Heart left ventricle (tissue), 16 donors: ENCODE results near the gene DDX39B. TPM values are rescaled to one million over a fixed set of nuclear protein-coding genes. Genes with fewer than 3 reads are reported as not detected.

Experiments
- ATAC-seq, 4 donors: fragments of 200-7000 bp; cut with Tn5 transposase; one replicate each; pipeline ENCODE4 v1.9.1; 2020 to 2022; ENCODE audit warnings: moderate library complexity in 4 of 4, mild to moderate bottlenecking in 3 of 4, moderate number of reproducible peaks in 1 of 4
- DNase-seq, 5 donors: peaks; one replicate each; pipeline ENCODE4 v3.0.0-alpha.2; 2020
- H3K27ac ChIP-seq, 12 donors: fragments of 200-600 bp; sonication (generic) in 4 of 12; one replicate each; pipeline versions ENCODE4 v1.5.0 to v1.8.0; 2016 to 2022; ENCODE audit warnings: mild to moderate bottlenecking in 2 of 12
- H3K27me3 ChIP-seq, 9 donors: fragments of 200-600 bp; sonication (generic) in 2 of 9; one replicate each; pipeline versions ENCODE4 v1.5.1 to v1.8.0; 2016 to 2022; ENCODE audit warnings: mild to moderate bottlenecking in 3 of 9
- H3K36me3 ChIP-seq, 9 donors: fragments of 200-600 bp; sonication (generic) in 2 of 9; one replicate each; pipeline versions ENCODE4 v1.5.0 to v1.8.0; 2018 to 2022; ENCODE audit warnings: mild to moderate bottlenecking in 2 of 9
- H3K4me1 ChIP-seq, 12 donors: fragments of 200-600 bp; sonication (generic) in 4 of 12; one replicate each; pipeline versions ENCODE4 v1.5.0 to v1.8.0; 2016 to 2022; ENCODE audit warnings: mild to moderate bottlenecking in 3 of 12
- H3K4me3 ChIP-seq, 12 donors: fragments of 200-600 bp; sonication (generic) in 4 of 12; one replicate each; pipeline versions ENCODE4 v1.5.0 to v1.8.0; 2017 to 2022; ENCODE audit warnings: mild to moderate bottlenecking in 9 of 12, moderate library complexity in 4 of 12
- H3K9me3 ChIP-seq, 12 donors: fragments of 200-600 bp; sonication (generic) in 4 of 12; one replicate each; pipeline versions ENCODE4 v1.5.0 to v1.8.0; 2016 to 2022; ENCODE audit warnings: mild to moderate bottlenecking in 1 of 12
- POLR2A ChIP-seq, 2 donors: fragments of 450-650 bp; IDR thresholded peaks; one replicate each; pipeline ENCODE4 v1.6.1; 2017; ENCODE audit warnings: antibody characterized with exemption in 2 of 2, mild to moderate bottlenecking in 2 of 2, moderate library complexity in 2 of 2
- WGBS, 4 donors: extraction: QIAGEN DNeasy Blood & Tissue Kit in 2 of 4; methylation state at CpG; one replicate each; pipeline versions ENCODE4 v1.1.5 to v1.1.7; 2013 to 2018; 5-methylcytosine and 5-hydroxymethylcytosine counted together
- intact Hi-C, 10 donors: fragments of 100-400 bp; cut with DNase I; formaldehyde crosslinking; loops; one replicate each; pipeline versions ENCODE4 v1.11.1 to v1.14.2; 2022
- polyA plus RNA-seq, 2 donors: library from polyadenylated mRNA; stranded (reverse); fragments of 200-250 nt; gene quantifications; one replicate each; pipeline ENCODE4 v1.2.3, GENCODE V29; 2013
- total RNA-seq, 9 donors: library from RNA; depleted of rRNA in 2 of 9; stranded (reverse); fragments of >200 nt in 2 of 9; fragmentation: NEBNext Ultra II Directional in 3 of 9; extraction: Animal tissue kit (Norgen Biotek cat#: 25700) in 3 of 9; gene quantifications; one replicate each; pipeline versions ENCODE4 v1.1.0 to v1.2.4, GENCODE V29; 2016 to 2023
- TF ChIP-seq, protein P1 (sequence below), 12 donors: fragments of 200-600 bp; sonication (generic) in 4 of 12; IDR thresholded peaks; one replicate each; pipeline versions ENCODE4 v1.5.0 to v1.8.0; 2018 to 2022; ENCODE audit warnings: antibody characterized with exemption in 12 of 12, mild to moderate bottlenecking in 5 of 12
- donor health status: ischemic (EF 13 %, LVEDD 7.1; RV severe dilation, severe dysfunction).
- donor health status: healthy with polysubstance abuse.
- donor health status: DM: no; HTN: yes; CAD: no.
- donor health status: DM: no; HTN: no; CAD: no.
- donor health status: ischemic (EF 25% LVEDD 6.9; RV normal size, moderate dysfunction).
- donor health status: ischemic (EF 25% LVEDD 5.7; RV mildly dilated, moderate dysfunction).
- donor health status: healthy.
- donor health status: DM: yes; HTN: yes; CAD: no.
- donor health status: ischemic (EF 35%, LVEDD 5.7; RV mildly dilated, moderate dysfunction).
- donor health status: nonischemic (EF 11% LVEDD 7.7; RV severe dilation, severe dysfunction).
- donor health status: DM: yes; HTN: yes; CAD: no.
- donor health status: PGD.
- donor health status: ischemic (EF 29% LVEDD 5.4; RV normal size, mild dysfunction).
- donor health status: nonischemic (EF 23%, LVEDD 6.1; RV moderate dilation, normal function).

DDX39B gene
- total and polyA plus RNA-seq, 11 donors, result 122 to 209 (median 164) TPM

DNA sequence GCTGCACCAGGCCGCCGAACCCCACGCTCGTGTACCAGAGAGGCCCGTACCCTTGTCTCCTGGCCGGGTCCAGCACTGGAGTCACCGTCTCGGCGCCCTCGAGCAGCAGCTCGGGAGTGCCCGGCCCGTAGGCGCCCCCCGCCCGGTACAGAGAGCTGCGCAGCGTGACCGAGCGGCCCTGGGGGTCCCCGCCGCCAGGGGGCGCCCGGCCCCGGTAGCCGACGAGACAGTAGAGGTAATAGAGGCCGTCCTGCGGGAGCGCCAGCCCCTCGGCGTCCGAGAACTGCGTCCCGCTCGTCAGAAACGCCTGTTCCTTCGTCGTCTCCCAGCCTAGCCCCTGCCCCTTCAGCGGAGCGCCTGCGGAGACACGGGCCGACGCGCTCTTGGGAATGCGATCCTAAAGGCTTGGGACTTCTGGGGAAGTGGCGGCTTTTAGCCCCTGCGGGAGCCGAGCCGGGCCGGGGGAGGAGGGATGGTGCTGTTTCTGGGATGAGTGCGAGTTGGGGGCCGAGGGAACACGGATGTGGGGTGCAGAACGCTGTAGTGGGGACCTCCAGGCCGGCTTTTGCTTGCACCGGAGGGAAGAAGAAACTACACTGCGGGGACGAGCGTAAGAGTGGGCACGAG, 39.1 kb upstream of the DDX39B start:
- Histone ChIP-seq H3K27ac (peak overlapping the region; percentile 71 to 95 (median 85)), H3K9me3 (no peaks in the 10 kb centered on the region), H3K27me3 (no peaks in the 10 kb centered on the region), H3K4me3 (peak overlapping the region; percentile 67 to 98 (median 84)), H3K4me1 (peaks cover 0 to 83% (median 15%) of the 10 kb centered on the region in 12 donors), H3K36me3 (peaks cover 0 to 10% (median 0%) of the 10 kb centered on the region in 9 donors)
- WGBS, 4 donors, result 0 to 1% (median 0%) methylated on average over 46 to 62 of the region's 62 CpGs
- TF ChIP-seq, protein P1, sequence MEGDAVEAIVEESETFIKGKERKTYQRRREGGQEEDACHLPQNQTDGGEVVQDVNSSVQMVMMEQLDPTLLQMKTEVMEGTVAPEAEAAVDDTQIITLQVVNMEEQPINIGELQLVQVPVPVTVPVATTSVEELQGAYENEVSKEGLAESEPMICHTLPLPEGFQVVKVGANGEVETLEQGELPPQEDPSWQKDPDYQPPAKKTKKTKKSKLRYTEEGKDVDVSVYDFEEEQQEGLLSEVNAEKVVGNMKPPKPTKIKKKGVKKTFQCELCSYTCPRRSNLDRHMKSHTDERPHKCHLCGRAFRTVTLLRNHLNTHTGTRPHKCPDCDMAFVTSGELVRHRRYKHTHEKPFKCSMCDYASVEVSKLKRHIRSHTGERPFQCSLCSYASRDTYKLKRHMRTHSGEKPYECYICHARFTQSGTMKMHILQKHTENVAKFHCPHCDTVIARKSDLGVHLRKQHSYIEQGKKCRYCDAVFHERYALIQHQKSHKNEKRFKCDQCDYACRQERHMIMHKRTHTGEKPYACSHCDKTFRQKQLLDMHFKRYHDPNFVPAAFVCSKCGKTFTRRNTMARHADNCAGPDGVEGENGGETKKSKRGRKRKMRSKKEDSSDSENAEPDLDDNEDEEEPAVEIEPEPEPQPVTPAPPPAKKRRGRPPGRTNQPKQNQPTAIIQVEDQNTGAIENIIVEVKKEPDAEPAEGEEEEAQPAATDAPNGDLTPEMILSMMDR (IDR thresholded peaks at IDR 0.05), result peak; percentile 31 to 100 (median 99)
- peak in 1 of 2 donors; percentile 39 for TF ChIP-seq POLR2A (IDR thresholded peaks at IDR 0.05)
- ATAC-seq, result peak; percentile 93 to 98 (median 98)
- intact Hi-C loops, result loop anchor here (1.0 to 5.0 kb wide), 6 partner anchors 17 to 34 kb away; partner anchors contain the start of genes ATP6V1G2 (in 9 of the 10) and NFKBIL1 (in 9 of the 10)
- peak; percentile 90 to 95 (median 92) for DNase-seq

GRCh38 chr6:31580438-31580740, 38.6 kb upstream of the DDX39B start:
- 40 to 45% (median 41%) methylated on average over 11 of the region's 11 CpGs for WGBS, 4 donors
- ATAC-seq (no peak), DNase-seq (no peak)
- Histone ChIP-seq H3K9me3 (no peaks in the 10 kb centered on the region), H3K4me3 (peak overlapping the region; percentile 67 to 98 (median 84)), H3K27me3 (no peaks in the 10 kb centered on the region), H3K27ac (peak overlapping the region in 11 of 12 donors; percentile 84 to 95 (median 85)), H3K36me3 (peaks cover 0 to 10% (median 0%) of the 10 kb centered on the region in 9 donors), H3K4me1 (peaks cover 0 to 78% (median 15%) of the 10 kb centered on the region in 12 donors)
- TF ChIP-seq, protein P1 (IDR thresholded peaks at IDR 0.05), result no peak
- TF ChIP-seq POLR2A (IDR thresholded peaks at IDR 0.05), result no peak
- intact Hi-C loops, result loop anchor here (1.0 to 5.0 kb wide), 5 partner anchors 18 to 34 kb away; partner anchors contain the start of genes ATP6V1G2 (in 9 of the 10) and NFKBIL1 (in 9 of the 10)

- TF ChIP-seq POLR2A (IDR thresholded peaks at IDR 0.05), result no peak
- TF ChIP-seq, protein P1 (IDR thresholded peaks at IDR 0.05), result no peak
- Histone ChIP-seq H3K9me3 (no peaks in the 10 kb centered on the region), H3K27me3 (no peaks in the 10 kb centered on the region), H3K4me1 (peaks cover 0 to 78% (median 16%) of the 10 kb centered on the region in 12 donors), H3K27ac (peak overlapping the region in 1 of 12 donors; percentile 92), H3K36me3 (peaks cover 0 to 10% (median 0%) of the 10 kb centered on the region in 9 donors), H3K4me3 (peak overlapping the region in 3 of 12 donors; percentile 76 to 96 (median 85))
- WGBS, 4 donors, result 89 to 96% (median 93%) methylated on average over 8 of the region's 8 CpGs
- ATAC-seq (no peak), DNase-seq (no peak)
- intact Hi-C loops, result loop anchor here (1.0 to 5.0 kb wide), 5 partner anchors 19 to 33 kb away; partner anchors contain the start of genes ATP6V1G2 (in 9 of the 10) and NFKBIL1 (in 9 of the 10)
These were observed 38.0 kb upstream of the DDX39B start for GRCh38 chr6:31579546-31580437.

- TF ChIP-seq POLR2A (IDR thresholded peaks at IDR 0.05), result no peak
- TF ChIP-seq, protein P1 (IDR thresholded peaks at IDR 0.05), result no peak
- Histone ChIP-seq H3K36me3 (peaks cover 0 to 10% (median 0%) of the 10 kb centered on the region in 9 donors), H3K4me3 (no peak overlapping the region), H3K27ac (peak overlapping the region in 1 of 12 donors; percentile 92), H3K4me1 (peaks cover 0 to 78% (median 16%) of the 10 kb centered on the region in 12 donors), H3K9me3 (no peaks in the 10 kb centered on the region), H3K27me3 (no peaks in the 10 kb centered on the region)
- intact Hi-C loops, result no loop called here
- ATAC-seq, result no peak
- 89 to 96% (median 93%) methylated on average over 3 of the region's 3 CpGs for WGBS, 4 donors
- DNase-seq, result no peak
These were observed 37.3 kb upstream of the DDX39B start for GRCh38 chr6:31579119-31579505.
